Activated CD4-positive, alpha-beta T cell treated with anti-CD3 and anti-CD28 coated beads, Interleukin-2, amount 50 U/mL, for 4 hours (primary cell): Measurements from ENCODE around the gene ACAA2.
A peak's percentile ranks its signal among the peaks of the same experiment; 100 is the strongest.

ENCODE experiments used
- DNase-seq, 2 experiments: peaks; one replicate each; pipeline ENCODE4 v3.0.0-alpha.2; 2020

Gene ACAA2, protein sequence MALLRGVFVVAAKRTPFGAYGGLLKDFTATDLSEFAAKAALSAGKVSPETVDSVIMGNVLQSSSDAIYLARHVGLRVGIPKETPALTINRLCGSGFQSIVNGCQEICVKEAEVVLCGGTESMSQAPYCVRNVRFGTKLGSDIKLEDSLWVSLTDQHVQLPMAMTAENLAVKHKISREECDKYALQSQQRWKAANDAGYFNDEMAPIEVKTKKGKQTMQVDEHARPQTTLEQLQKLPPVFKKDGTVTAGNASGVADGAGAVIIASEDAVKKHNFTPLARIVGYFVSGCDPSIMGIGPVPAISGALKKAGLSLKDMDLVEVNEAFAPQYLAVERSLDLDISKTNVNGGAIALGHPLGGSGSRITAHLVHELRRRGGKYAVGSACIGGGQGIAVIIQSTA

DNA sequence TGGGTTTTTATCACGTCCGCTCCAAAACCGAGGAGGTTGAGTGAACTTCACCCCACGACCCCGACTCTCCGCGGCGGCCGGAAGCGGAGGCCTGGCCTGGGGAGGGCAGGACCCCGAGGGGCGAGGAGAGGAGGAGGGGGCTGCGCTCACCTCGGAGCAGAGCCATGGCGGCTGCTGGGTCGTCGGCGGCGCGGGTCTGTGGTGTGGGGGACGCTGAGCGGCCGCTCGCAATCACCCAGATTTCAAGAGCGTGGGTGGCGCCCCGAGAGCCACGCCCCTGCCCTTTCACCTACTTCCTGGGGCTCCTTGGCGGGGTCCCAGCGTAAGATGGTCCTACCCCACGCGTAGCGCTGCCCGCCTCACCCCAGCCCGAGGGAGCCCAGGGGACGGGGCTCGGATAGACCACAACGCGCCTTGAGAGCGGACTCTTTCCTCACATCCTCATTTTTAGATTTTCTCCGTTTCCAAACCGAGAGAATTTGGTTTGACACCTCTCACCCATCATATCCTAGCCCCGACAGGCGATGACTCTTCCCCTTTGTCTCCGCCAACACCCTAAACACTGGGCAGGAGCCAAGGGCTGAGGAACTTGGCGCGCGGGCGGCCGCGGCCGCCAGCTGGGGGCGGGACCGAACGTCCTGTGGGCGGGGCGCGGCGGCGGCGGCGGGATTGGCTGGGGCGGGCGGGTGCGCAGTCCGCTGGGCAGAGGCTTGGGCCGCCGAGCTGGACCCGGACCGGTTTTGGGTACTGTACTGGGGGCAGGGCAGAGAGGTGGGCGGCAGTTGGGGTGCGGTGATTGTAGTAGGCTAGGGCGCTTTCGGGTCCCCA, at the start of gene ACAA2:
Gene ACAA2, minus strand, starts transcription at position 215 of the 828 bp plus-strand sequence. Its CDS starts 49 bp downstream, at position 166.
- DNase-seq, result peak; percentile 69 to 70

DNA sequence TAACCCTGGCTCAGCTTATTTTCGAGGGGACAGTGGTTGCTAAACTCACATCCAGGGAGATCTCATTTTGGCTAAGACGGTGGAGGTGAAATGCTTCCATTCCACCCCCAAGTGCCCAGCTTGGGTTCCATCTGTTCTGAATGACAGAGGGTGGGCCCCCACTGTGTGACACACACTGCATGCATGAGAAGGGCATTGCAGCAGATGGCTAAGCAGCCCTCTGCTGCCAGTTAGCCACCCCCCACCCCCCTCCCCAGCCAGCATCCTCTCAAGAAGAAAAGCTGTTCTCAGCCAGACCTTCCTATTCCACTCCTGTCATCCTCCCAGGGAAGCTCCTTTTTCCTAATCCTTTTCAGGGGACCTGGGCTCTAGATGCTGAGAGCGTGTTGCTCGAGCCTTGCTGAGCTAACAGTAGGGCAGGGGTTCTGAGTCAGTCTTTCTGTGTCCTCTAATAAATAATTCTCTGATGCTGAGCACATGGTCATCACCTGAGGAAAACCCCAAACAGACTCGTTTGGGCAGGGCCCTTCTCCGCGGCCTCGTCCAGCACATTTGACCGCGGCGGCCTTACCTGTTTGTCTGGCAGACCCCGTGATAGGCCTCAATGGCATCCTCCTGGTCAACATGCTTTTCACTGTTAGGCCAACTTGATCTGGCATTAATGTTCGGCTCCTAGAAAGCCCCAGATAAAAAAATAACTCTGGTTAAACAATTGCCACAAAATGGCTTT, 49.5 kb upstream of the ACAA2 start:
- DNase-seq, result no peak

DNA sequence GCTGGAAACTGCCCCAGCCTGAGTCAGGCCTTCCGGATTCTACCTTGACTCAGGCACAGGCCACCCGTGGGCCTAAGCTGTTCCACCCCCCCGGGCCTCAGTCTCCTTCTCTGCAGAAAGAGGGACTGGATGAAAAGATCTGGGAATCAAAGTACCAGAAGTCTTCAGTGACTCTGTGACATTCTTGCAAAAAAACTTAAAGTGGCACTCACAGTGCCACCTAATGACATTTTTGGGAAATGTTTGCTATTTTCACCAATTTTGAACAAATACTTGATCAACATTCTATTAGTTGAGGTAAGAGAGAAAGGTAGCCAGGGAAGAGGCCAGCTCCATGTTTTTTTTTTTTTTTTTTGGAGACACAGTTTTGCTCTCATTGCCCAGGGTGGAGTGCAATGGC, 48.3 kb upstream of the ACAA2 start:
- no peak for DNase-seq

DNA sequence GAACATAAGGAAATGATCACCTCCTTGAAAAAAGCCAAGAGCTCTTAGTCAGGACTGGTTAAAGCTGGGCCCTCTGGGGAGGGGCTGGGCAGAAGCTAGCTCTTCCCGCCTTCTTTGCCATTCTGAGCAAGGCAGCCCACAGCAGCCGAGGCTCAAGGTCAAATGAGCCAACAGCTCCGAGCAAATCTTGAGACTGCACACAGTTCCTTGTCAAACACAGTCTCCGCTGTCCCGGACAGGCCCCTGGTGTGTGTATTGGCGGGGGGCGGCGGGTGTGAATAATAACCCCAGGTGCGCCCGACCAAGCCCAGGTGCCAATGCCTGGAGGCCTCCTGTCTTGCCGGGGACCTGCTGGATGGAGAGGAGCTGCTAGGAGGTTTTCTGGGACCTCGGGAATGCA, 46.4 kb upstream of the ACAA2 start:
- no peak for DNase-seq

DNA sequence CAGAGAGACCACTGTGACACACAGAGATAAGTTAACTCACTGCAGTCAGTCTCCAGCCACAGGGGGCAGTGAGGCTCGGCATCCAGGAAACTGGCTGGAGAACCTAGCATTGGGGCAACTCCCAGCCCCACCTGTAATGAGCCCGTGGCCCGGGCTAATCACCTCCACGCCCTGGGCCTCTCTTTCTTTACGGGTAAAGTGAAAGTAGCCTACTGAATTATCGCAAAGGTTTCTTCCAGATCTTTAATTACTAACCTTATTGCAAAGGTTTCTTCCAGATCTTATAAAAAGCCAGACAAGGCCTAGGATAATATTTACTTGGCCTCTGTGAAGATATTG, 45.7 kb upstream of the ACAA2 start:
- no peak for DNase-seq

DNA sequence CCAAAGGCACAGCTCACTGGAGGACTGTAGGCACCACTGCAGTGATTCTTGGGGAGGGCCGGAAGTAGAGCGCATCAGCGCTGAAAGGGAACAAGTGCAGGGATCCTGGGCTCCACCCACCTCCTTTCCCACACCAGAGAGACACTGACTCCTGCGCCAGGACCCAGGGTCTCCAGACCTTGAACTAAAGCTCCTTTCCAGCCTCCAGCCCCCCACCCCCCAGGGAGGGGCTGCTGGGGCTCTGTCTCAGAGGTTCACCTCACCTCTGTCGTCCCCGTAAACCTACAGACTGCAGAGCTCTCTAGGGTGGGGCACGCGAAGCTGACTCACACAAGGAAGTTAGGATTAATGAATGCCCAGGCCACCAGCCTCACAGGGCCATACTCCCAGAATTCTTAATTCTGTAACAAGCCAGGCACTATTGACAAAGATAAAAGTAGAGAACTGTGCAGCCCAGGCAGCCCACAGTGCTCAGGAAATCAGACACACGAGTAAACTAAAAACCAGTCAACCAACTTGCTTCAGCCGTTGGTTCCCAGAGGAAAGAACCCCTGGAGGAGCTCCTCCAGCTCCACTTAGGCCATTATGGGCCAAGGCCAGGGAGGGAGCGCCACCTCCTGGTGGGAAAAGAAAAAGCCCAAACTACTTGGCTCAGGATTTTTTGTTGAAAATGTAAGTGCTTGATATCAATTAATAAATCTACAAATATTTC, 45.1 kb upstream of the ACAA2 start:
- peak; percentile 35 to 51 for DNase-seq

DNA sequence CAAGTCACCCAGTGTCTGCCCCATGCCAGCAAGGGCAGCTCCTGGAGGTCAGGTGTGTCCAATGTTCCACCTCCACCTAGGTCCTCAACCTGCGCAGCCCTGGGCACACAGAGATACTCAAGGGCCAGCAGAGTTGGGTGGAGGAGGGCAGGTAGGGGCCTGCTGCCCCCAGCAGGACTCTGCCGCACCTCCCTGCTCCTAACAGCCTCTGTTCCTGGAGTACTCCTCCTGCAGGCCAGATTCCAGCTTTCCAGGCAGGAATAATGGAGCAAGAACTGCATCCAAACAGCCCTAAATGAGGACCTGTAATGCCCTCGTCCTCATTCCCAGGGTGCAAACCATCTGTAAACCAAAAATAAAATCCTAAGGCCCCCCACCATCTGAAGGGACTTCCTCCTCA, 44.4 kb upstream of the ACAA2 start:
- DNase-seq, result no peak

DNA sequence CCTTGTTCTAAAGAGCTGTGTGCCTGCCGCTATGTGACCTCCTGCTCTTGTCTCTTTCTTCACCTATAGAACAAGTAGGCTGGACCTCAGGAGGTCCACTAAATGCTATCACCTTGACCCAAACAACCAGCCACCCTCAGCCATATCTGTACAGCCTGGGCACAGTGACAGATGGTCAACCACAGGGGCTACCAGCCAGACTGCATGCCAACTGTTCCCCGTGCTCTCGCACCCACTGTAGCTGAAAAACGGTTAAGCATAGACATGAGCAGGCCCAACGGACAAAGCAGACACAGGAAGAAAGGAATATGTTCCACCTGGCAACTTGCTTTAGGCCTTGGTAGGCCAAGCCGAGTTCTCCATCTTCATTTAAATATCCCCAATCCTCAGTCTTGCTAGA, 43.2 kb upstream of the ACAA2 start:
- no peak for DNase-seq

DNA sequence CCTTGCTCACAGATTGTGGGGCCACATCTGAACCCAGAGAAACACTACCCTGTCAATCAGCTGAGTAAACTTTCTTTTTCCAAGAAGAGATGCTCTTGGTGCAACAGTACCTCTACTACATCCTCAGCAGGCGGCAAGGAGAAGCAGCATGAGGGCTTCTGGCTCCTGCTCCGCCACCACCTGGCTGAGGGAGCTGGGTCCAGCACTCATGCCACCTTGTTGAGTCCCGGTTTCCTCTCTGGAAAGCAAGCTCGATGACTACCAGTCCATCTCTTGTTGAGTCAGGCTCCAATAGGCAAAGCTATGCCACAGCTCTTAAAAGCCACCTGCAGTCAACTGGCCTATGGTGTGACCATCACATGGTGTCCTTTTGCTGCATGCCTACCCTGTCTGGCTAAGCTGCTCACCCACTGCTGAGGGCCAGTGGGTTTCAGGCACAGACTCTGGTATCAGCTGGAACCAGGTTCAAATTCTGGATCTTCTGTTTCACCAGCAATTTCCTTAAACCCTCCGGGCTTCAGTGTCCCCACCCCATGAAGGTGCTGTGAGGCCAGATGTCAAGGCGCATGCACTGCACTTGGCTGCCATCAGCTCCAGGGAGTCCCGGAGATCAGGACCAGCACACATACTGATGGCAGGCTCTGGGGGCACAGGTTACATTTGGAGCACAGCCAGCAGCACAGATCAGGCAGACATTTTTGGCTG, 42.5 kb upstream of the ACAA2 start:
- no peak for DNase-seq

DNA sequence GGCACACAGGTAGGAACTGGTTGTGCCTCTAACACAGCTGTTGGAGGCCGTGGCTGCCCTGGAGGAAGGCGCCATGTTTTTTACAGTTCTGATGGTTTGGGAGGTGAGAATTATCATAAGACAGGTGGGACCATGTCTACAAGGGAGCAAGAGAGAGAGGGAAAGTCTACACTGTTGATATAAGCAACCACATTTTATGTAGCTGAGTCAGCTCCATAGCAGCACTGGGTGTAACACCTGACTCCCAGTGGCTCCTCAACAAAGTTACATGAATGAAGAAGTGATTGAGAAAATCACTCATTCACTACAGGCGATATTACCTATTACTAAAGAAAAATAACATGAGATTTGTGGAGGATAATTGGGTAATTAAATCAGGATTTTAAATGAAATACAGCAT, 41.3 kb upstream of the ACAA2 start:
- no peak for DNase-seq

DNA sequence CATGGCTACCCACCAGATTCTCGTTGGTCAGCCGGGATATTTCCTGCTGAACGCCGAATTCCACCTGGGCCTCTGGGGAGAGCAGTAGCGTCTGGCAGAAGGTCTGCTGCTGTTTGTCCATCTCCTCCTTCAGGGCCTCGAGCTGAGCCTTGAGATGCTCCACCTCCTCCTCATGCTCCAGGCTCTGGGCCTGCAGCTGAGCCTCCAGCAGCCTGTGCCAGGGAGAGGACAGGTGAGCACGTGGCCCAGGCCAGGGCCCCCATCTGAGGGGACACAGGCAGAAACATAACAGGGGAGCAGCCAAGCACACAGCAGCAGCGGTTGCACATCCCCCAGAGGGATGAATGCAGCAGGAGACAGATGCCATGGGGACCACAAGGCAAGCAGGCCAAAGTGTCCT, 40.1 kb upstream of the ACAA2 start:
- DNase-seq, result no peak

DNA sequence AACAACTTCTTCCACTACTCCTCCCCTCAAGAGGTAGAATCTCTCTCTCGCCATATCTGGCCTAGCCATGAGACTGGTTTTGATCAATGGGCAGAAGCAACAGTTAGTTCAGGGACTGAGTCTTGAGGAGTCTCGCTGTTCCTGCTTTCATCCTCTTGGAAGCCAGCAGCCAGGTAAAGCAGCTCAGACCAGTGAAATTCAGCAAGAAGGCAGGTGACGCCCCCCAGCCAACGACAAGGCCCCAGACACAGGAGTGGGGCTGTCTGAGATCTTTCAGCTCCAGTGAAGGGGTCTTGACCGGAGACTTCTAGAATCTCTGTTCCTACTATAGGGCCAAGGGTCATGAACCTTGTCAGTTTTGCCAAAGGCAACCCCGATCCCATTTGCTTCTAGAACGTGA, 39.7 kb upstream of the ACAA2 start:
- DNase-seq, result no peak

DNA sequence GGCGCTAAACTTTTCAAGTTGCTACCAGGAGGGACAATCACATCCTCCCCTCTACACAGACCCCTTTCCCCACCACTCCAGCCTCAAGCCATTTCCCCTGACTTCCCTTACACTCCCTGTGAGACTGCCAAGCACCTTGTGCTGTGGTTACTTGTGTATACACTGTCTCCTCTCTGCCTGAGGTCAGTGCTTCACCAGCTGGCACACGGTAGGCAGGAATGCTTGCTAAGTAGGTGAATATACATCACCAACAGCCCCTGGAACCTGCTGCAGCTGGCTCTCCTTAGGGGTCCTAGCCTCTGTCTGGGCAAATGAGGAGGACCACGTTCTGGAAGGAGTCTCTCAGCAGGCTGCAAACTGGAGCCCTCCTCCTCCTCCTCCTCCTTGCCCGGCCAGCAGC, 38.3 kb upstream of the ACAA2 start:
- DNase-seq, result no peak

DNA sequence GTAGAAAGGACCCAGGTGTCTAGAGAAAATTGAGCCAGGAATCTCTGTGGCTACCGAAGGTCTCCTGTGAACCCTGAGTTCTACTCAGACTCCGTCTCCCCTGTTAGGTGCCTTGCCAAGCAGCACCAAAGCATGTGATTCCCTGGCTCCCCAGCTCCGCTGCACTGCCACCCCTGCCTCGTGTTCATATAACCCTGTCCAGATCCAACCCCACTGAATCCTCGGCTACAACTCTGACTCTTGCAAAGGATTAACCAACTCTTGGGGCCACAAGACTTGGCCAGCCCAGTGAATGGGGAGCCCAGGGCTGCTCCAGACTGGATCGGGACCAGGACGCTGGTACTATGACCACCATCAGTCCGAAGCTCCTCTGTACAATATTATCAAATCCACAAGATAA, 37.3 kb upstream of the ACAA2 start:
- no peak for DNase-seq

DNA sequence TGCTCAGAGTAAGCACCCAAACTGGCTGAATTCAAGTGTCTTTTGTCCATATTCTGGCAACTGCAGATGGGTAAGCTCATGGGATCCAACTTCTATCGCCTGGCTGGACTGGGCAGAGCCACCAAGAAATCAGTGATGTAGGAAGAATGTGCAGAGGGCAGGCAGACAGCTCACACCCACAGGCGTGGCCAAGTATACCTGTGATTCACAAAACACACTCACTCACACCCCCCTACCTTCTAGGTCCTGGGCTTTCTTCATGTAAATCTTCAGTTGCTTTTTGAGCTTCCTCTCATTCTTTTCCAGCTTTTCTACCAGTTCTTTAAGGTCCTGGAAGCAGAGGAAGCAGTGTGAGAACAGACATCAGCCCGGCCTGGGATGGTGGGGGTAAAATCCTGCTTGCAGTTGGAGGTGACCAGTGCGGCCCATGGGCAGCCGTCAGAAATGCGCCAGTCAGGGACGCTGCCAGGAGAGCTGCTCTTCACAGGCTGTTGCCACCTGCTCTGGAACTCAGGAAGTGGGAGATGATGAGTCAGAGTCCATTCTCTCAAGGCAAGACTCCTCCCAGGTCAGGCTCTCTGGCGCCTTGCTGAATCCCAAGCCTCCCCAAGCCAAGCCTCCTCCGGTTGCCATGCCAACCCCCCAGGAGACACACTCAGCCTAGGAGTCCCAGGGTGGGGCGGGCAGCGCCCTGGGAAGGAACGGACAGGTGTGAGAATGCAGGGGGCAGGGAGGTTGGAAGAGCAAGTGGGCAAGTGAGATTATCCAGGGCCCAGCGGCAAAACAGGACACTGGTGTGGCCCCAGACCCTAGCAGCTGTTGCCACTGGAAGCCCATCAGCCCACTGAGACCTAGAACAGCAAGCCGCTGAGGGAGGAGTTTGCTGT, 36.2 kb upstream of the ACAA2 start:
- DNase-seq, result no peak

DNA sequence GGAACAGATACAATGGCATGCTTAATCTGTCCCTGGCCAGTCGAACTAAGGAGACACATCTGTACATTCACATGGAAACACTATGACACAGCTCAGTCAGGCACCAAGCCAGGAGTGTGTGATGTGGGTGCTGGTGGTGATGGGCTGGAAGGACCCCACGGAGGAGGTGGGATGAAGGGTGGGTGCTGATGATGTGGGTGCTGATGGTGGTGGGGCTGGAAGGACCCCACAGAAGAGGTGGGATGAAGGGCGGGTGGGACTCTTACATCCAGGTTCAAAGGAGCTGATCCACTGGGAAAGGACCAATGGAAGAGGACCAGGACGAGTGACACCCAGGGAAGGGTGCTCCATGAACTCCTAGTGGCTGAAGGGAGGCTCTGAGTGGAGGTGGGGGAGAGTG, 34.8 kb upstream of the ACAA2 start:
- DNase-seq, result no peak

DNA sequence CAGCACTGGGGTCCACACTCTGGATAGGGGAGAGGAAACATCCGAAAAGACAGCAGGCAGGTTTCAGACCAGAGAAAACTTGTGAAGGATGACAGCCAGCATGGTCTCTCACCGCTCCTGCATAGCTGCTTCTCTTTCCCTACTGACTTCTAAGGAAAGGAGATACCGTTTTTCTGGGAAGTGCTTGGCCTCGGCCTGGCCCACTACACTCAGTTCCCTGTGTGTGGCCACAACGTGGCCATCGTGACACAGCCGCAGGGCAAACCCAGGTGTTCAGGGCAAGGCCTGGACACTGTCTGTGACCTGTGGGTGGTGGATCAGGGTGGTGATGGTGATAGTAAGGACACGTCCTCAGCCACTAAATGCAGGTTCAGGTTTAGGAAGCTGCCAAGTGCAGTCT, 34.2 kb upstream of the ACAA2 start:
- DNase-seq, result no peak

DNA sequence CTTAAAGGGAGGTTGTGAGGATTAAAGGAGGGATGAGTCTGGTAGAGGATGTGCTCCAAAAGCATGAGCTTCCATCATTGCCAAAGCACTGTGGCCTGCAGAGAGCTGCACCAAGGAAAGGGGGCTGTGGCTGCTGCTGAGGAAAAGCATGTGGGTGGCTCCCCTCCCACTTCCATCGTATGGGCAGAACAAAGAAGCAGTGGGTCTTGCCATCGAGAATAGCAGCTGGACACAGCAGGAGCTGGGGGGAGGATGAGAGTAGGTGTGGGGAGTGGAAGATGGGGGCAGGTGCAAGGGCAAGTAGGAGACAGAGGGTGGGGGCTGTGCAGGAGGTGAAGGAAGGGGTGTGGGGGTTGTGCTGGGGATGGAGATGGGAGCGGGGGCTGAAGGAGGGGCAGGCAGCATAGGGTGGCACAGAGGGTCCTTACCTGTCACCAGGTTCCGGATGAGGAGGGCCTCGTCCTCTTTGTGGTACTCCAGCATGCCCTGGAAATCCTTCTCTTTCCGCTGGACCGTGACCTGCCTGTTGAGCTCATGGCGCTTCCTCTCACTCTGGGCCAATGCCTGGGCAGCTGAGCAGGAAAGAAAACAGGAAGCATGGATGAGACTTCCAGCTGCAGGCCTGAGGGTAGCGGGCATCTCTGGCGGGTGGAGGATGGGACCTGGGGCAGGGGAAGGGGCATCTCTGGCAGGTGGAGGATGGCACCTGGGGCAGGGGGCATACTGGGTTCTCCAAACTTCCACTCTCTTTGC, 33.6 kb upstream of the ACAA2 start:
- no peak for DNase-seq

DNA sequence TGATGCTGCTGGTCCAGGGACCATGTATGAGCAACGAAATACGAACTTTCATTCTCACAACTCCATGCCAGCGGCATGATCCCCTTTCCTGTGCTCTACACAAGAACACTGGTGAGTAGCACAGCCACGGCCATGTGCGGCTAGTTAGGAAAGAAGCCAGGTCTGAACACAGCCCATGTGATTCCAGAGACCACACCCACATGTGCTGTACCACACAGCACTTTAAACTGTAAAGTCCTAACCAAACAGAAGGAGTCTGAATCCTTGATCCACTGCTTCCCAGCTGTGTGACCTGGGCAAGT, 33.0 kb upstream of the ACAA2 start:
- DNase-seq, result no peak

DNA sequence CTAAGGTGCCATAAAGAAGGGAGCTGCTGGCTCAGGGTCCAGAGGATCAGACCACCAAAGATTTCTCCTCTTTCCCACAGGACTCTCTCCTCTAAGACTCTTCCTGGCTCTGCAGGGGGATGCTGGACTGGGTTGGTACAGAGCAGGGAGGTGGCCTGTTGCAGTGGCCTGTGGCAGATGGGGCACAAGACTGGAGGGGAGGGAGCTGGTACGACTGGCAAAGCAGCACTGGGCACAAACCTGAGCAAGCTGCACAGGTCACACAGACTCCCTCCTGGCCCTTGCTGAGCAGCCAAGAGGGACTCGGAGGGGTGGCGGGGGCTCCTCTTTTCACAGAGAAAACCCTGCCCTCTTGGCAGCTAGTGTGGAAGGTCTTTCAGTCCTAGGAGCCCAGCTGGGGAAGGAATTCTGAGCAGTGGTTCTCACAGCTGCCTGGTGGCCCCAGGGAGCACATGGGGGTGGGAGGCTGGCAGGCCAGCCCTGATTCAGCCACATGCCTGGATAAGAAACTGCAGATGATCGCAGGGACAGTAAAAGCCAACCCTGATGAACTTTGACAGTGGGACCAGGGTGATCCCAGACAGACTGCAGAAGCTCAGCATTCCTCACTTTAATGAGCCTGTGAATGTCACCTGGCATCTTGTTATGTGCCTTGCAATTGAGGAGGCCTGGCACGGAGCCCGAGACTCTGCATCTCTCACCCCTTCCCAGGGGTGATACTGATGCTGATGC, 32.5 kb upstream of the ACAA2 start:
- DNase-seq, result no peak
